ENCODE results near the gene PPP2CA.

GRCh38 chr5:134257176-134257575 is 31.3 kb upstream of the PPP2CA start:
- TF ChIP-seq, protein P1, sequence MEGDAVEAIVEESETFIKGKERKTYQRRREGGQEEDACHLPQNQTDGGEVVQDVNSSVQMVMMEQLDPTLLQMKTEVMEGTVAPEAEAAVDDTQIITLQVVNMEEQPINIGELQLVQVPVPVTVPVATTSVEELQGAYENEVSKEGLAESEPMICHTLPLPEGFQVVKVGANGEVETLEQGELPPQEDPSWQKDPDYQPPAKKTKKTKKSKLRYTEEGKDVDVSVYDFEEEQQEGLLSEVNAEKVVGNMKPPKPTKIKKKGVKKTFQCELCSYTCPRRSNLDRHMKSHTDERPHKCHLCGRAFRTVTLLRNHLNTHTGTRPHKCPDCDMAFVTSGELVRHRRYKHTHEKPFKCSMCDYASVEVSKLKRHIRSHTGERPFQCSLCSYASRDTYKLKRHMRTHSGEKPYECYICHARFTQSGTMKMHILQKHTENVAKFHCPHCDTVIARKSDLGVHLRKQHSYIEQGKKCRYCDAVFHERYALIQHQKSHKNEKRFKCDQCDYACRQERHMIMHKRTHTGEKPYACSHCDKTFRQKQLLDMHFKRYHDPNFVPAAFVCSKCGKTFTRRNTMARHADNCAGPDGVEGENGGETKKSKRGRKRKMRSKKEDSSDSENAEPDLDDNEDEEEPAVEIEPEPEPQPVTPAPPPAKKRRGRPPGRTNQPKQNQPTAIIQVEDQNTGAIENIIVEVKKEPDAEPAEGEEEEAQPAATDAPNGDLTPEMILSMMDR (IDR thresholded peaks at IDR 0.05; ENCODE audit: low read depth, low read length), result no peak
- TF ChIP-seq POLR2A (IDR thresholded peaks at IDR 0.05; ENCODE audit: extremely low read depth, insufficient read length), result no peak
